GOT3 (cell line): ENCODE results near the gene MRPL38.
A peak's percentile ranks its signal among the peaks of the same experiment; 100 is the strongest.
"Not testable (repeated sequence)": the region's sequence is repeated elsewhere in the genome, so short reads cannot be mapped to it uniquely, and the experiment has no call there.

ENCODE experiments used
- DNase-seq: peaks from one replicate; lab custom pipeline; 2025; ENCODE audit warnings: mixed read lengths; lab: John Stamatoyannopoulos, UW

MRPL38 gene

DNA sequence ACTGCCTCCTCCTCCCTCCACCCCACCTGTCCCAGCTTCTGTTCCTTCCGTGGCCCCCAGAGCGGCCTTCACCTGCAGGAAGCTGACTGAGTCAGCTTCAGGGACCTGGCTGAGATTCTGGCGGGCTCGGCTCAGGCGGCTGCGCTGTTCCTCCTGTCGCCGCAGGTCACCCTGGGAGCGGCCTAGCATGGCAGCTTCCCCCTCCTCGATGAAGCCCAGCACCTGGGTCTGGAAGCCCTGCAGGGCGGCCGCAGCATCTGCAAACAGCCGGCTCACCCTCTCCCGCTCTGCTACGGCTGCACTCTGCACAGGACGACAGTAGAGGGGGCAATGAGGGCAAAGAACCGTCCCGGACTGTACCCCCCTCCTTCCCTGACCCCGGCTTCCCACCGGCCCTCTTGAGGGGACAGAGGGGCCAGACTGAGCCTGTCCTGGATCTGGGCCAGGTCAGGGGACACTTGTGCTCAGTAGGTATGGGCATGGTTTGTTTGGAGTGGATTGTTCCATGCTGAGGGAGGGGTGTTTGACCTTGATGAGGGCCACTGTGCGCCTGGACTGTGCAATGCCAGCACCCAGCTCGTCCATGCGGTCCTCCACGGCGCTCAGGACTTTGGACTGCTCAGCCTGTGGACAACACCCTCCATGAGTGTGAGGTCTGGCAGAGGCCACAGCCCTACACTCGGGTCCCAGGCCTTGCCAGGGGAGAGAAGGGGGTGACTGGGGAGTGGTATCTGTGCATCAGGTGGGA lies 28.3 kb downstream of the MRPL38 start:
- no peak for DNase-seq

DNA sequence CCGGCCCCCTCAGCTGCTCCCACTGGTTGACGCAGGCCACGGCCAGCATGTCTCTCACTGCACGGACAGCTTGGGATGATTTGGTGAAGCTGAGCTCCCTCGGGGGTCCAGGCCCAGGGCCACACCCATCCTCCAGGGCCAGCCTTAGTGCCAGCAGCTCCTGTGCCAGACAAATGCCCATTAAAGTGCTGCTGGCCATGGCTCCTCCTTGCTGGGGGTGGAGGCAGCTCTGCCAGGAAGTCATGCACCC lies 28.8 kb downstream of the MRPL38 start:
- no peak for DNase-seq

DNA sequence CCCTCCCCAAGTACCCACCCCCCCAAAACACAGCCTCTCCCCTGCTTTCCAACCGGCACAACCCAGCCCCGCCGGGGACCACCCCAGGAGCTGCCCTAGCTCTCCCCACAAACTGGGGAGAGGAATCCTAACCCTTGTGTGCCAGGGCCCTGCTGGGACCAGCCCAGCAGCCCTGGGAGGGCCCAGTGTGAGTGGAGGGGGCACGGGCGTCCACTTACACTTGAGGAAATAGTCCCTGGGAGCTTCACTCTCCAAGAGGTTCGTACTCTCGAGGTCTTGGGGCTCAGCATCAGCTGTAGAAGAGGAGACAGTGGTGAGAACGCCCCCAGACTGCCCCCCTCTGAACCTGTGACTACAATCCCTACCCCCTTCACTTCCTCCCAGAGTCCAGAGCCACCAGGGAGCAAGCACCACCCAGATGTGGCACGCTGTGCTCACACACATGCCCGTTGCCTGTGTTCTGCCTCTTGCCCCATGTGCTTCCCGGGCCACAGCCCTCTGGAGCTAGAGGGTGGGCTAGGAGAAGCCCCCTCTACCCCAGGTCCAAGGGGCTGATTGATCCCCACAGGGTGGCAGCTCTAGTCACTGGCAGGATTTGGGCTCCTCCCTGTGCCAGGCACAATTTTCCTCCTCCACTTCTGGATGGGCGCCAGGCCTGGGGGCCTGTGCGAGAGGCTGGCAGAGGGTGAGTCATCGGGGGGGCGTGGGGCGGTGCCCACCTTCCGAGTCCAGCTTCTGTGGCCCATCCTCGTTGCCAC lies 29.3 kb downstream of the MRPL38 start:
- no peak for DNase-seq

DNA sequence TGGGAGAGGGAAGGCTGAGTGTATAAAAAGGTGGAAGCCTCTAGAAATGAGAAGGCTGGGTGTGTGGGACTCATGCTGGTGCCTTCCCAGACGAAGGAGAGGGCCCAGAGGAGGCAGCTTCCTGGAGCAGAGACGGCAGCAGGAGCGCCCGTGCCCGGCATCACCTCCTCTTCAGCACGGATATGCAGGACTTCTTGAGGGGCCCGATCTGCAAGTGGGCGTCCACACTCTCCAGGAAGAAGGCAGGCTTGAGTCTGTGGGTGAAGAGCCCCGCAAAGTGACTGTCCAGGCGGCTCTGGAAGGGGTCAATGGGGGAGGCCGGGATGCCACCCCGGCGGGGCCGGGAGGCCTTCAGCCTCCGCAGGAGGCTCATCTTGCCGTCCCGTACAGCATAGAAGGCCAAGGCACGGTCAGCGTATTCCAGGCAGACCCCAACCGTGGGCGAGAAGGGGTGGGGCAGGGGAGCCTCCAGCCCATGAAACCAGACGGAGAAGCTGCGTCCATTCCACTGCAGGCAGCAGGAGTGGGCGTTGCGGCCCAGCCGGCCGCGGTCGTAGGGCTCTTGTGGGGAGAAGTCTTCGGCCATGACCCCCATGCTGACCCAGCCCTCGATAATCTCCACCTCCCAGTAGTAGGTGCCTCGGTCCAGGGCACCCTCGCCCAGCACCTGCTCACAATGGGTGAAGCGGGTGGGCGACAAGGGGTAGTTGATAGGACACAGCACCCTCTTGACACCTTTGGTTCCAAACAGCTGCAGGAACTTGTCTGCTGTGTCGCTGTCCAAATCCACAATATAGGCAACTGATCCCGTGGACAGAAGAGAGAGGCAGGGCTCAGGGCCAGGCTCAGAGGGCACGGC lies 30.1 kb downstream of the MRPL38 start:
- DNase-seq: no peak

DNA sequence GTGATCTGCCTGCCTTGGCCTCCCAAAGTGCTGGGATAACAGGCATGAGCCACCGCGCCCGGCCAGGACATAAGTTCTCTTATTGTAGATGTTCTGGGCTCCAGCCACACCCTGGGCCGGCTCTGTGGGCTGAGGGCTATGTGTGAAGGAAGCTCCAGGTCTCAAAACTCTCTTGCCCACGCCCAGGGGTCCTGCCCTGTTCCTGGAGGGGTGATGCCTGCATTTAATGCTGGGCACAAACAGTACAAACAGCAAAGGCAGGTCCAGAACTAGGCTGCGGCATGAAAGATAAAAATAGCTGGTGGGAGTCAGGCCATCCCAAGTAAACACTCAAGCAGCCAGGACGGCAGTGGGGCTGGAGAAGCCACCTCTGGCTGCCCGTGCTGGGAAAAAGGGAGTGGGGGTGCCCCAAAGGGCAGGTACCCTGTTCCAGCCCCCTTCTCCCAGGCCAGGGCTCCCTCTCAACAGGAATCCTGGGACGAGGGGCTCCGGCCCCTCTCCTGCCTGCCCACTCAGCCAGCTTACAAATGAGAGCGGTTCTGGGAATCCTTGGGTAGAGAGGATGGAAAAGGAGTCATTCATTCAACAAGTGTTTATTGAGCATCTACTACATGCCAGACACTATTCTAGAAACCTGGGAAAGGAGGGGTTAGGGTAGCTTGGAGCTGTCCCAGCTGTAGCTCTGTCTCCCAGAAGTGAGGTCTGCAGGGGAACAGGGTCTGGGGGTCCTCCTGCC lies 30.9 kb downstream of the MRPL38 start:
- DNase-seq: no peak

DNA sequence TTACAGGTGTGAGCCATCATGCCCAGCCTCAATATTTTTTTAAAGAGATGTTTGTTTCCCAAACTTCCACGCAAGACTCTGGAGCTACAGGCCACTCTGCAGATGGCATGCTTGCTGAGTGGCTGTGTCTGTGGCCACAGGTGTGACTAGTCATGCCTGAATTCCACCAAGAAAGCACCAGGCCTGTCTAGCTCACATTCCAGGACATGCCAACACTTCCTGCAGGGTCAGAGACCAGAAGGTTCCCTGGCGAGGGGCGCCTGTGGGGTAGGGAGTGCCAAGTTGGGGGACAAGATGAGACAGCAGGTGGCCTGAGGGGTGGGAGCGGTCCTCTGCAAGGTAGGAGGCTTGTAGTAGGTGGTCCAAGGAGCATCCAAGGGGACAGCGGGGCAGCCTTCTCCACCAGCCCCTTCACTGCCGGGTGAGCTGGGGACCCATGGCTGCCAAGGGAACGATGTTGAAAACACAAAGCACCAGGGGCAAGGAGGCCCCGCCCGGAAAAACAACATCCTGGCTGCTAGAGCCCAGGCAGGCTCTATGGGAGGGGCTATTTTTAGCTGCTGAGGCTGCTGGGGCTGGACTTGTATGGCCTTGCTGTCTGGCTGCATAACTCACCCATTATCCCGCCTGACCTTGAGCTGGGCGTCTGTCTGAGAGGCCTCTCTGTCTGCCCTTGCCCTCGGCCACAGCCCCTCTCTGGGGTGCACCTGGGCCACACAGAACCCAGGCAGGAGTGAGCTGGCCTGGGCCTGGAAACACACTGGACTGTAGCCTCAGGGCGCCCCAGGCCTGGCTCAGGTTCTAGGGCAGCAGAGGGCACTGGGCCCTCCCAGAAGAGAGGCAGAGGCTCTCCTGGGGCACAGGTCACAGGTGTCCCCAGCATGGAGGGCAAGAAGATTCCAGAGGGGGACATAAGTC lies 32.0 kb downstream of the MRPL38 start:
- no peak for DNase-seq

DNA sequence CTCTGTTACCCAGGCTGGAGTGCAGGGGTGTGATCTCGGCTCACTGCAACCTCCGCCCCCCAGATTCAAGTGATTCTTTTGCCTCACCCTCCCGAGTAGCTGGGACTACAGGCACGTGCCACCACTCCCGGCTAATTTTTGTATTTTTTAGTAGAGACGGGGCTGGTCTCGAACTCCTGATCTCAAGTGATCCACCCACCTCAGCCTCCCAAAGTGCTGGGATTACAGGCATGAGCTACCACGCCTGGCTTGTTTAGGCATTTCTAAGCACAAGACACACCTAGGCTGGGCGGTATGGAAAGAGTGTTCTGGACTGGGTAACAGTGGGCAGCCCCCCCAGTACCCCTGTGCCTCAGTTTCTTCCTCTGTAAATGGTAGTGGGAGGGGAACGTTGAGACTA lies 34.5 kb downstream of the MRPL38 start:
- not testable (repeated sequence) for DNase-seq

DNA sequence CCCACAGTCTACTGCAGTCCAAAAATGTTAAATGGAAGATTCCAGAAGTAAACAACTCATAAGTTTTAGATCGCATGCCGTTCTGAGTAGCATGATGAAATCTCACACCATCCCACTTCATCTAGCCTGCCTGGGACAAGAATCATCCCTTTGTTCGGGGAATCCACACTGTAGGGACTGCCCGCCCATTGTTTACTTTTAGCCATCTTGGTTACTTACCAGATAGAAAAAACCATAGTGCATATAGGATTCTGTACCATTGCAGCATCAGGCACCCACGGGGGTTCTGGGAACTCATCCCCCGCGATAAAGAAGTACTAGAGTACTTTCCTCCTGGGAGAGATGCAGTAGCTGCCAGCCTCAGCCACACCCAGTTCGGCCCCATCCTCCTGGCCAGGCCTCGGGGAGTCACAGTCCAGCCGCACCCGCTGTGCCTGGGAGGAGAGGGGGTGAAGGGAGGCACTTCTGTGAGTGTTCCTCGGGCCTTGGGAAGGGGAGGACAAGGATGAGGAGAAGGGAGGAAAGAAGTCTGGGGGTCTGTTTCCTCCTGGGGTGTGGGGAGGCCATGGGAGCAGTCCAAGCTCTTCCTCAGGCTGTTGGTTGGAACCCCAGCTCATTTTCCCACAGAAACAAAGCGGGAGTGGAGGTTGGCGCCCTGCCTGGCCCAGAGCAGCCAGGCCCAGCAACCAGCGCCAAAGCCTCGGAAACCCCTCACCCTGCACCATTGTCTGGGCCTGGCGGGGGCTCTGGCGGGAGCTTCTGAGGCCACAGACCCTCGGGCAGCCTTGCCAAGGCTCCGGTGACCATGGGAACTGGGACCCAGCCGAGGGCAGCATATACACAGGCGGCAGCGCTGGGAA lies 35.2 kb downstream of the MRPL38 start:
- DNase-seq: no peak

DNA sequence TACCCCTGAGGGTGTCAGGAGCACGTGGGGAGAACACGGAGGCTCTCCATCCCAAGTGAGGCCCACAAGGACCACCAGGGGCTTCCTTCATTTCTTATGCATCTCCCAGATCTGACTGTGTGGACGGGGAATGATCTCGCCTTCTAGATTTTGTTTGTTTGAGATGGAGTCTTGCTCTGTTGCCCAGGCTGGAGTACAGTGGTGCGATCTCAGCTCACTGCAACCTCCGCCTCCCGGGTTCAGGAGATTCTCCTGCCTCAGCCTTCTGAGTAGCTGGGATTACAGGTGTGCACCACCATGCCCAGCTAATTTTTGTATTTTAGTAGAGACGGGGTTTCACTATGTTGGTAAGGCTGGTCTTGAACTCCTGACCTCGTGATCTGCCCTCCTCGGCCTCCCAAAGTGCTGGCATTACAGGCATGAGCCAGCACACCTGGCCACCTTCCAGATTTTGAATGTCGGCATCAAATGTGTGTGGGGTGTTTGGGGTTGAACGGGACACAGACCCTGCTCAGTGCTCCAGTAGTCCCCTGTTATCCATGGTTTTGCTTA lies 35.9 kb downstream of the MRPL38 start:
- not testable (repeated sequence) for DNase-seq

DNA sequence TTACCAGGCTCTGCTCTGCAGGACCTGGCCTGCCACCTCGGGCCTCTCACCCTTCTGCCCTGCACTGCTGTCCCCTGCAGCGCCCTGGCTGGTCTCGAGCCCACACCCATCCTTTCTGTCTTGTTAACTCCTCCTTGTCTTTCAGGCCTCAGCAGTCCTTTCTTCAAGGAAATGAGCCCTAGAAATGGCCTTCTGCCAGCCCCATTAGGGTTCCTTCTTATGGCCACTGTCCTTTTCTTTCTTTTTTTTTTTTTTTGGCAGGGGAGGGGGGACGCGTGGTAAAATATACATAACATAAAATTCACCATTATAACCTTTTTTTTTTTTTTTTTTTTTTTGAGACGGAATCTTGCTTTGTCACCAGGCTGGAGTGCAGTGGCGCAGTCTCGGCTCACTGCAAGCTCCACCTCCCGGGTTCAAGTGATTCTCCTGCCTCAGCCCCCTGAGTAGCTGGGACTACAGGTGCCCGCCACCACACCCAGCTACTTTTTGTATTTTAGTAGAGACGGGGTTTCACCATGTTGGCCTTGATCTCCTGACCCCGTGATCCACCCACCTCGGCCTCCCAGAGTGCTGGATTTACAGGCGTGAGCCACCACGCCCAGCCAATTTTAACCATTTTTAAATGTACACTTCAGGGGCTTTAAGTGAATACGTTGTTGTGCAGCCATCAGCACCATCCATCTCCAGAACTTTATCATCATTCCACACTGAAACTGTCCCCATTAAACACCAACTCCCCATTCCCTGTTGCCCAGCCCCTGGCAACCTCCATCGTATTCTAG lies 39.1 kb downstream of the MRPL38 start:
- not testable (repeated sequence) for DNase-seq

DNA sequence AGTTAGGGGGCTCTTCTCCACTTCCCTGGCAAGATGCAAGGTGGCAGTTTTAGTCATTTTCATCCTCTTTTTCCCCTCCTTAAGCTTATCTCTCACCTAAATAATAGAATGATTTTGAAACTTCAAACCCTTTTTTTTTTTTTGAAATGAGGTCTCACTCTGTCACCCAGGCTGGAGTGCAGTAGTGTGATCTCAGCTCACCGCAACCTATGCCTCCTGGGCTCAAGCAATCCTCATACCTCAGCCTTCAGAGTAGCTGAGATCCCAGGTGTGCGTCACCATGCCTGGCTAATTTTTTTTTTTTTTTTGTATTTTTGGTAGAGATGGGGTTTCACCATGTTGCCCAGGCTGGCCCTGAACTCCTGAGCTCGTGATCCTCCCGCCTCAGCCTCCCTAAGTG lies 39.8 kb downstream of the MRPL38 start:
- not testable (repeated sequence) for DNase-seq

DNA sequence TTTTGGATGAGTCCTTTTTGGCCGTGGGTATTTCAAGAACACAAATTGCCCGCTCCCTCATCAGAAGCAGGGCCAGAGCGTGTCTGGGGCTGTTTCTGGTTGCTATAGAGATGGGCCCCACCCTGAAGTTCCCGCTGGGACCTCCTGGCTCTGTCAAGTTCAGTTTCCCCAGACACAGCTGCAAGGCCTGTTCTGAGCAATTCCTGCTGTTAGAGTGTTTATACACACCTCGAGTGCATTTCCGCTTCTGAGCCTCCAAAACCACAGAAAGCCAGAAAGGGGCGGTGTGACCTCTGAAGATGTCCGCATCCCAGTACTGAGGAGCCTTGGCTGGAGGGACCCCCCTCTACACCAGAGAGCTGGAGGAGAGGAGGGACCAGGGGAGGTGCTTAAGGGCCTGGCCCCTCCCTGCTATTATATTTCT lies 40.2 kb downstream of the MRPL38 start:
- no peak for DNase-seq

DNA sequence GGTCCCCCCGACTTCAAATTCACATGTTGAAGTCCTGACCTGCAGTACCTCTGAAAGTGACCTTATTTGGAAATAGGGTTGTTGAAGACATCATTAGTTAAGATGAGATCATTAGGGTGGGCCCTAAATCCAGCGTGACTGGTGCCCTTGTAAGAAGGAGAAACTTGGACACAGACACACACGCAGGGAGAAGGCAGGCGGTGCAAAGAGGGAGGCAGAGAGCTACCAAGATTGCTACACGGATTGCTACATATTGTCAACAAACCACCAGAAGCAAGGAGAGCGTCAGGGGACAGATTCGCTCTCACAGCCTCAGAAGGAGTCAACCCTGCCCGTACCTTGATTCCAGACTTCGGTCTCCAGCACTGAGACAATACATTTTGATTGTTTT lies 42.8 kb downstream of the MRPL38 start:
- no peak for DNase-seq

DNA sequence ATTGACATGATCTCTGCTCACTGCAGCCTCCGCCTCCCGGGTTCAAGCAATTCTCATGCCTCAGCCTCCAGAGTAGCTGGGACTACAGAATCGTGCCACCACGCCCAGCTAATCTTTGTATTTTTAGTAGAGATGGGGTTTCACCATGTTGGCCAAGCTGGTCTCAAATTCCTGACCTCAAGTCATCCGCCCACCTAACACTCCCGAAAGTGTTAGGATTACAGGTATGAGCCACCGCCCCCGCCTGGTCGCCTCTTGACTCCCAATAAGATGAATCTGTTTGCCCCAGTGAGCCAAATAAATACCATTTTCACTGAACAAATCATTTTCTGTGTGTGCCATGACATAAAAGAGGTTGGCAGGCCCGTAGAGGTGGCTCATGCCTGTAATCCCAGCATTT lies 45.3 kb downstream of the MRPL38 start:
- DNase-seq: not testable (repeated sequence)

DNA sequence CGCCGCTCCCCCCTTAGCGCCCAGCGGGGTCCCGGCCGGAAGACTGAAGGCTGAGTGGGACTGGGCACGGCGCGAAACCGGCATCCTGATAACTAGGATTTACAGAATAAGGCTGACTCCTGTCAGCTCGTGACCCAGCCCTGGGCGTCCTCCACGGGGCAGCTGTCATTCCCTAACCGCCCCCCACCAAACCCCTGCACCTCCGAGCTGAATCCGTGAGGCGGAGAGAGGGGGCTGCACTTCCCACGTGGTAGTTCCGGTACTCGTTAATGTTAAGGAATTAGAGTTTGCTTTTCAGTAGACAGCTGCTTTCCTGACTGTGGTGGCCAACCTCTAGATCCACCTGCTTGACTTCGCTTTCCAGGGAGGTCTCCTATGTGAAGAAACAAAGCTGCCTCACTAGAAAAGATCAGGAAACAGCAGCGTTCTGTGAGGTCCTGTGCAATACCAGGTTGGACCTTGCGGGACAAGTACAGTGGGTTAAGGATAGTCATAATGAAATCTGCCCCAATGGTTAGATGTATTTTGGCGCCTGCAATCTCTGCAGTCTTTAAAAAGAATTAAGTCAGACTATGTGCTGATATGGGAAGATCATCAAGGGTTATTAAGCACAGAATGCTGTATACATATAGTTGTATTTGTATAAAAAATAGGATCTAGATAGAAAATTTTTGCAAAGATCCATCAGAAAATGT lies 48.5 kb downstream of the MRPL38 start:
- DNase-seq: no peak

DNA sequence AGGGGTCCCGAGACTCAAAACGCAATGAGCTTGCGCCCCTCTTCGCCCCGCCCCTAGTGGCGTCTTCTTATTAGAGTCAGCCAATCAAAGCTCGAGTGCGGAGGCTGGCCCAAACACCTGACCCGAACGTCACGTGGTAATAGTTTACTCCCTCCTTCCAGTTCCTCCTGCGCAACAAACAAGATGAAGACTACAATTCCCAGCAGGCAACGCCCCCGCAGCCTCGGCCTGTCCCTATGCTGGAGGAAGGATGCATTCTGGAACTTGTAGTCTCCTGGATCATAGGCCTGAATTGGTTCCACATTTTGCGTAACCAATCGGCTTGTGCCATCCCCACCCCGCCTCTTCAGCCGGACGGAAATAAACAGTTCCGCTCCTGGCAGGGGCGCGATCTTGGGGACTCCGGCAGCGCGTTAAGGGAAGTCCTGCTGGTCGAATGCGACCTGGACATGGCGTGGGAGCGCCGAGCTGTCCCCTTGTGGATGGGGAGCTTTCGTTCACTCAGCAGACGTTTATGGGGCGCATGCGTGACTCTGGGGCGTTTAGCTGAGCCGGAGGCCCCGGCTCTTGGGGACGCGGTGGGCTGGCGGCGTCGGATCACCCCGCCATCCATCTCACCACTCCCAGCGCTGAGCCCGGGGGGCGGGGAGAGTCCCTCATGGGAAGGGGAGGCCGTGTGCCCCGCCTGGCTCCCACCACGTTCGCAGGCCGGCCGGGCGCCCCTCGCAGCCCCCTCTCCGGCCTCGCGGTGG lies 49.2 kb downstream of the MRPL38 start, which contains the start of gene WBP2:
Gene WBP2 (minus strand): TSS at position 26 of the 752 bp plus-strand sequence. CDS start 38 bp downstream, outside the sequence.
- DNase-seq: peak; percentile 91

DNA sequence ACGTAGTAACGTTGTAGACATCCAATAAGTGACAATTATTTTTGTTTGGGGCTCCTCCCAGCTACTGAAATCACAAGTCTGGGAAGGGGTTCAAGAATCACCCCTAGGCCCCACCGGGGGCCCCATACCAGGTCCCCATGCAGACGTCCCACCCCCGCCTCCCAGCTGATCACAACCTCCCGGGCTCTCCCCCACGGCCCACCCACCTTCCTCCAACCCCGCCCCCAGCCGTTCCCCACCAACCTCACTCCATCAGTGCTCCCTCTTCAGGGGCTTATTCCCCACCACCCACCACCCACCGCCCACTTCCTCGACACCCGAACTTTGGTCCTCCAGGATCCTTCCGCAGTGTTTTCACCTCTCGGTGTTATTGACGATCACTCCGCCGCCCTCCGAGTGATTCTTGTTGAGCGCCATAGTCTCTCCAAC lies 49.8 kb downstream of the MRPL38 start:
- no peak for DNase-seq
